MCF 10A (cell line): Measurements from ENCODE around the gene CRYGN. TPM values are rescaled to one million over a fixed set of nuclear protein-coding genes. Genes with fewer than 3 reads are reported as not detected.

Experiments
- BruUV-seq: library from RNA; stranded (reverse); fragments of 400-500 nt; replicated peaks from 2 replicates; lab custom pipeline; 2021; lab: Mats Ljungman, UMichigan
- CTCF ChIA-PET: fragments of 300-600 bp; sonication (Branson Sonifier 250); formaldehyde crosslinking; extraction: SDS; loops from one replicate; lab custom pipeline; 2021; ENCODE audit warnings: antibody characterized with exemption, inconsistent platforms; lab: Yijun Ruan, JAX
- POLR2A ChIA-PET: fragments of 300-600, 350-650 bp; sonication (Branson Sonifier 250); formaldehyde crosslinking; extraction: SDS; loops from one replicate; lab custom pipeline; 2020; ENCODE audit warnings: antibody characterized with exemption, inconsistent platforms; lab: Yijun Ruan, JAX
- DNase-seq: peaks from one replicate; pipeline ENCODE4 v3.0.0-alpha.2; 2018; ENCODE audit not compliant: unreplicated experiment
- H3K27ac Mint-ChIP-seq: one replicate; pipeline ENCODE4 v1.8.0; 2022; ENCODE audit warnings: mild to moderate bottlenecking, low read depth, mixed read lengths; ENCODE audit not compliant: unreplicated experiment
- H3K27me3 Mint-ChIP-seq: one replicate; pipeline ENCODE4 v1.8.0; 2022; ENCODE audit warnings: mixed read lengths; ENCODE audit not compliant: insufficient read depth, unreplicated experiment
- H3K36me3 Mint-ChIP-seq: one replicate; pipeline ENCODE4 v1.8.0; 2022; ENCODE audit warnings: mild to moderate bottlenecking, moderate library complexity, mixed read lengths; ENCODE audit not compliant: insufficient read depth, unreplicated experiment
- H3K4me1 Mint-ChIP-seq: one replicate; pipeline ENCODE4 v1.8.0; 2022; ENCODE audit warnings: mixed read lengths; ENCODE audit not compliant: insufficient read depth, unreplicated experiment
- H3K4me3 Mint-ChIP-seq: one replicate; pipeline ENCODE4 v1.8.0; 2022; ENCODE audit warnings: mild to moderate bottlenecking, moderate library complexity, mixed read lengths; ENCODE audit not compliant: unreplicated experiment
- H3K9me3 Mint-ChIP-seq: one replicate; pipeline ENCODE4 v1.8.0; 2022; ENCODE audit warnings: mixed read lengths; ENCODE audit not compliant: unreplicated experiment
- CTCF ChIP-seq: fragments of 200-600 bp; IDR thresholded peaks from one replicate; pipeline ENCODE4 v1.8.0; 2022; ENCODE audit warnings: antibody characterized with exemption, mild to moderate bottlenecking; ENCODE audit not compliant: unreplicated experiment
- intact Hi-C: fragments of 100-400 bp; cut with micrococcal nuclease; formaldehyde crosslinking; loops from 2 replicates; pipeline ENCODE4 v1.14.1; 2022
- total RNA-seq: library from RNA; stranded (reverse); gene quantifications from 2 replicates; pipeline ENCODE4 v1.2.3, GENCODE V29; 2022

The CRYGN gene
- total RNA-seq, 1 experiment from 2014 or later, result not detected

- DNase-seq, result no peak
- no peak for TF ChIP-seq CTCF
- CTCF ChIA-PET, result no interaction called here
- Mint-ChIP-seq H3K27me3 (no peaks in the 10 kb centered on the region), H3K4me1 (peaks cover 9% of the 10 kb centered on the region), H3K36me3 (no peaks in the 10 kb centered on the region), H3K9me3 (no peaks in the 10 kb centered on the region), H3K4me3 (no peak overlapping the region), H3K27ac (no peak overlapping the region)
- POLR2A ChIA-PET, result no interaction called here
- intact Hi-C loops, result no loop called here
- no TSS peak for BruUV-seq
Observed at GRCh38 chr7:151402029-151402835, 37.7 kb downstream of the CRYGN start.

GRCh38 chr7:151400626-151401315 lies 39.2 kb downstream of the CRYGN start:
- Mint-ChIP-seq H3K4me1 (peaks cover 9% of the 10 kb centered on the region), H3K27ac (no peak overlapping the region), H3K27me3 (no peaks in the 10 kb centered on the region), H3K9me3 (no peaks in the 10 kb centered on the region), H3K36me3 (no peaks in the 10 kb centered on the region), H3K4me3 (no peak overlapping the region)
- ChIA-PET POLR2A (interaction anchor here (0.7 kb wide), 1 partner anchor 250 kb away, joined by 3 read pairs; no protein-coding TSS in a partner anchor), CTCF (interaction anchor here (0.7 kb wide), 1 partner anchor 358 kb away, joined by 3 read pairs; no protein-coding TSS in a partner anchor)
- BruUV-seq, result no TSS peak
- intact Hi-C loops, result no loop called here
- TF ChIP-seq CTCF, result no peak
- DNase-seq, result no peak

- Mint-ChIP-seq H3K4me3 (no peak overlapping the region), H3K4me1 (peaks cover 9% of the 10 kb centered on the region), H3K9me3 (no peaks in the 10 kb centered on the region), H3K27ac (no peak overlapping the region), H3K27me3 (no peaks in the 10 kb centered on the region), H3K36me3 (no peaks in the 10 kb centered on the region)
- no TSS peak for BruUV-seq
- intact Hi-C loops, result no loop called here
- ChIA-PET CTCF (interaction anchor here (0.7 to 1.1 kb wide), 4 partner anchors 31 to 359 kb away, joined by 3 read pairs; no protein-coding TSS in a partner anchor), POLR2A (interaction anchor here (0.7 to 0.9 kb wide), 2 partner anchors 15 to 249 kb away, joined by 3 read pairs; no protein-coding TSS in a partner anchor)
- no peak for TF ChIP-seq CTCF
- DNase-seq, result no peak
Observed at GRCh38 chr7:151399906-151400305, 40.0 kb downstream of the CRYGN start.

- CTCF ChIA-PET, result interaction anchor here (0.7 to 1.1 kb wide), 3 partner anchors 31 to 50 kb away, joined by 3 to 4 read pairs (median 3); no protein-coding TSS in a partner anchor
- intact Hi-C loops, result no loop called here
- Mint-ChIP-seq H3K9me3 (no peaks in the 10 kb centered on the region), H3K27me3 (no peaks in the 10 kb centered on the region), H3K36me3 (no peaks in the 10 kb centered on the region), H3K4me1 (peaks cover 8% of the 10 kb centered on the region), H3K4me3 (no peak overlapping the region), H3K27ac (no peak overlapping the region)
- POLR2A ChIA-PET, result interaction anchor here (0.9 kb wide), 1 partner anchor 15 kb away, joined by 3 read pairs; no protein-coding TSS in a partner anchor
- DNase-seq, result no peak
- TF ChIP-seq CTCF, result no peak
- no TSS peak for BruUV-seq
Observed at GRCh38 chr7:151399305-151399601, 40.7 kb downstream of the CRYGN start.
